NCI-H2227 (cell line): ENCODE data around the gene RAB40B.

ENCODE experiments used
- DNase-seq: peaks from one replicate; lab custom pipeline; 2025; ENCODE audit not compliant: unreplicated experiment; lab: John Stamatoyannopoulos, UW

Gene RAB40B

DNA sequence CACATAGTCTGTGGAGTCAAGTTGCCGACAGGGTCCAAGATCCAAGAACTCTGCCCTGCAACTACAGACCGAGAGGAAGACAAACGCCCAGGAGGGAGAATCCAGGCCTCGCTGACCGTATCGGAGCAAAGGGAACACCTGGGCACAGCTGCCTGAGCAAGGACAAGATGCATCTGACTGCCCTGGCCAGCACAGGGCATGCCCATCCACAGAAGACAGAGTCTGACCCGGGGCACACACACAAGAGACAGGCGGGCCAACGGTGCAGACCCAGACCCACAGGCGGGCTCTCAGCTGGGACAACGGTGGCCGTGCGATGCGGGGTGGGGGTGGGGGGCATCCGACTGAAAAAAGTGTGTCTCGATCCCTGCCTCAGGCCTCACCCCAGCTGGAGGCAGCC is 6.2 kb downstream of the RAB40B start:
- DNase-seq, result no peak

DNA sequence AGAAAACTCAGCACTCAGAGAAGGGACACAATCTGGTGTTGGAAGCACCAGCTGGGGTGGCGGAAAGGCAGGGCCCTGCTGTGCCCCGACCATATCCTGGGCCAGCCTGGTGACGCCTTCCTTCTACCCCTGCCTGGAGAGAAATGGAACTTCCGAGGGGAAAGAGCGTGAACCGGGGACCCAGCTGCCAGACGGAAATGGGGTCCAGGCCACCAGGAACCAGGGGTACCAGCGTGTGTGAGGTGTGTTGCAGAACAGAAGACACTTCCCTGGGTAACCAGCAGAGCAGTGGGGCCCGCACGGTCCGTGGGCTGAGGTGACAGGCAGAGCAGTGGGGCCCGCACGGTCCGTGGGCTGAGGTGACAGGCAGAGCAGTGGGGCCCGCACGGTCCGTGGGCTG is 6.8 kb downstream of the RAB40B start:
- DNase-seq, result no peak

DNA sequence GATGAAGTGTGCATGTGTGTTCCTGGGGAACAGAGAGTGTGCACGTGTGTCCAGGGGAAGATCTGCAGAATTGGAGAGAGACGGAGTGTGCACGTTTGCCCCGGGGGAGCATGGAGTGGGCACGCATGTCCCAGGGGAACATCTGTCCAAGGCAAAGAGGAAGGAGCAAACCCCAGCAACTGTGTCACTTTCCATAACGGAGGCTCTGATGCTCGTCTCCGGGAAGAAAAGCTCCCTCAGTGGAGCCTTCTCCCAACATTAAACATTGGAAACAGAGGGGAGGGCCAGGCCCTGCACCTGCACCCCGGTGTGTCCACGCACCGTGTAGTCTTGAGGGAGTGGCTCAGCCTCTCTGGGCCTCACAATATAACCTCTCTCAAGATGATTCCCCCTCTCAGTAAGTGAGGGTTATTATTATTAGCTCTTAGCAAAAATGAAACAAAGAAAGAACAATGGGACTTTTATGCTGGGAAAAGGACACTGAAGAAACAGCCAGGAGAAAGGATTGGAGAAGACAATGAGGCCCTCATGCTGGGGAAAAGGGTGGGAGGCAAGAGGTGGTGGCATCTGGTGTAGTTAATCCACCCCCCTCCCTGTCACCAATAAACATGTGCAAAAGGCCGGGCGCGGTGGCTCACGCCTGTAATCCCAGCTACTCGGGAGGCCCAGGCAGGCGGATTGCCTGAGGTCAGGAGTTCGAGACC is 7.6 kb downstream of the RAB40B start:
- peak; percentile 28 for DNase-seq

DNA sequence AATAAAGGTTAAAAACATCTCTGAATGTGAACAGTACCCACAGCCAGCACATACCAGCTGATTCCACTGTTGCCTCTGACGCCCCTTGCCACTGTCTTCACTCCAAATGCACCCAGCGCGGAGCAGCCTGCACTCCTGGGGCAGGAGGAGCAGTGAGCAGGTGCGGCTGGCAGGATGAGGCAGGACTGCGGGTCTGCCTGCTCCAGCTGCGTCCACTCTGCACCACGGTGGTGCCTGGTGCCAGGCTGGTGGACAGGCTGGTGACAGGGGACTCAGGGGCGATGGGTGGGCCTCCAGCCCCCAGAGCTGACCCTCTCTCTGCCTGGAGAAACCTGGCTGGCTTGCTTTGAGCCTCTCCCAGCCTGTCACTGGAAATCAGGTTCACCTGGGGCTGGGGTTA is 9.4 kb downstream of the RAB40B start:
- no peak for DNase-seq

DNA sequence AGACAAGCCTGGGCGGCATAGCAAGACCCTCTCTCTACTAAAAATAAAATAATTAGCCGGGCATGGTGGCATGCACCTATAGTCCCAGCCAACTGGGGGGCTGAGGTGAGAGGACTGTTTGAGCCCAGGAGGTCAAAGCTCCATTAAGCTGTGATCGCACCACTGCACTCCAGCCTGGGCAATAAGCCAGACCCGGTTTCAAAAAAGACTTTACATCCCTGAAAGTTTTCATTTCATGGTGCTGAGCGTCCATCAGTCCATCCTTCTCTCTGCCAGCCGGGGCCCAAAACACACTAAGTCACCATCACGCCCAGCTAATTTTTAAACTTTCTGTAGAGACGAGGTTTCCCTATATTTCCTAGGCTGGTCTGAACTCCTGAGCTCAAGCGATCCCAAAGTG is 10.6 kb downstream of the RAB40B start:
- no peak for DNase-seq

DNA sequence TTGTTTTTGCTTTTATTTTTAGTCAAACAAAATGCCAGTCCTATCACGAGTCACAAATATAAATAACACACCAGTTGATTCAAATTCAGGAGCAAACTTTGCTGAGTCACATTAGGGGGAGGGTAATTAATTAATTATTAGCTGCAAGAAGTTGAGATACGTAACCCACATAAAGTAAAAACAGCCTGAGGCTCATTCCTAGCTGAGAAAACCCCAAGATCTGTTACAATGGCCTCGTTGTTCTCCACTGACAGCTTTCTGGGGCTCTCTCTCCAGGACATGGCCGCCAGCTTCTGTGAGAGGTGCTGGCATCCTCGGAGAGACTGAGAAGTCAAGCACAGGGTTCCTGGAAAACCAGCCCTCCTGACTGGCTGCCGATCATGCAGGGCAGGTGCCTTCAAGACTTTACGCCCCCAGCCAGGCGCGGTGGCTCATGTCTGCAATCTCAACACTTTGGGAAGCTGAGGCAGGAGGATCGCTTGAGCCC is 11.1 kb downstream of the RAB40B start:
- no peak for DNase-seq

DNA sequence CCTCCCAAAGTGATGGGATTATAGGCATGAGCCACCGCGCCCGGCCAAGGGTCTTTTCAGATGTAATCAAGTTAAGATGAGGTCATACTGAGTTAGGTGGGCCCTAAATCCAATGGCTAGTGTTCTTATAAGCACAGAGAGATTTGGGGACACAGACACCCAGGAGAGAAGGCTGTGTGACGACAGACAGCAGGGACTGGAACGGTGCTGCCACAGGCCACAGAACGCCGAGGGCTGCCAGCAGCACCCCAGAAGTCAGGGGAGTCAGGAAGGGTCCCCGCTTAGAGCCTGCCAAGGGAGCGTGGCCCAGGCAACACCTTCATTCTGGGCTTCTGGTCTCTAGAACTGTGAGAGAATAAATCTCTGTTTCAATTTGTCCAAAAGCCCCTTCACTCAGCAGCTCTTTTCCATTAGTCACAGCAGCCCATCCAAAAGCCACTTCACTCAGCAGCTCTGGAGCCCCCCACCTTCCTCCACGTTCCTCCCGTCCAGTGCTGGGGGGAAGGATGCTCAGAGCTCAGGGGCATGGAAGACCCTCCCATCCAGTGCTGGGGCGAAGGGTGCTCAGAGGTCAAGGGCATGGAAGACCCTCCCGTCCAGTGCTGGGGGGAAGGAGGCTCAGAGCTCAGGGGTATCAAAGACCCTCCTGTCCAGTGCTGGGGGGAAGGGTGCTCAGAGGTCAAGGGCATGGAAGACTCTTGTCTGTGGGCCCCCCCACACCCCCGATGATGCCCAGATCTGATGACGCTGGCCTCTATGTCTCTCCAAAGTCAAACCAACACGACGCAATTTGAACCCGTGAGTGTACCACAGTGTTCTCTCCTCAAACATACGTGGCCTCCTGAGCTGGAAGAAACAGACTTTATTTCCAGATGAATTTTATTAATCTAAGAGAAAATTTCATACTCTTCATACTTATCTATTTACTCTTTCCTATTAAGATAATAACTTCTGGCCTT is 11.9 kb downstream of the RAB40B start:
- DNase-seq, result no peak

DNA sequence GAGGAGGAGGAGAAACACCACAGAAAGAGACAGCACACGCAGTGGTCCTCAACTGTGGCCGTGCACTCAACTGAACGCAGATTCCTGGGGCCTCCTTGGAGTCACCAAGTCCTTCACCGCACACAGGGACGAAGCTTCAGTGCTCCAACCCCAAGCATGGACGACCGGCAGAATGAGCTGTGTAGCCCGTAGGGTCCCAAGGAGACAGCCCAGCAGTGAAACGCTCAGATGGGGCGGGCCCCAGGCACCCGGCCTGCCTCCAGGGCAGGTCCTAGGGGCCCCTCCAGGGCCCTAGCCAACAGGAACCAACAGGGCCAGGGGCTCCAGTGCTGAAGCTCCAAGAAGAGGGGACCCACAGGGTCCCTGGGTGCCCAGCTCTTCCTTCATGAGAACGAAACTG is 13.2 kb downstream of the RAB40B start:
- DNase-seq, result no peak

DNA sequence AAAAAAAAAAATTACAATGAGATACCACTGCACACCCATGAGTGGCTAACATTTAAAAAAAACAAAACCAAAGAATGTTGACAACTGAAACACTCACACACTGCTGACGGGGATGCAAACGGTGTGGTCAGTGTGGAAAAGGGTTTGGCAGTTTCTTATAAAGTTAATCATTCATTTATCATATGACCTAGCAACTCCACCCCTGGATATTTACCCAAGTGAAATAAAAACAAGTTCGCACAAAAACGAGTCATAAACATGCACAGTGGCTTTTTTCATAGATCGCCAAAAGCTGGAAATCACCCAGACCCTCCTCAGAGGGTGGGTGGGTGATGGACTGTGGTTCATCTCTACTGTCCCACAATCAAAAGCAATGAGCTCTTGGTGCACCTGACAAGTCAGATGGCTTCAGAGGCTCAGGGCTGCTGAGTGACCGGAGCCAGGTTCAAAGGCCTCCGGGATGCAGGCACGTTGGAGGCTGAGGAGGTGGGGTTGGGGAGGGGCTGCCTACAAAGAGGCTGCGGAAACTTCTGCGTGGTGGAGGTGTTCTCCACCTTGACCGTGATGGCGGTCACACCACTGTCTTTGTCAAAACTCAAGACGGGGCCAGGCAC is 14.2 kb downstream of the RAB40B start:
- no peak for DNase-seq

DNA sequence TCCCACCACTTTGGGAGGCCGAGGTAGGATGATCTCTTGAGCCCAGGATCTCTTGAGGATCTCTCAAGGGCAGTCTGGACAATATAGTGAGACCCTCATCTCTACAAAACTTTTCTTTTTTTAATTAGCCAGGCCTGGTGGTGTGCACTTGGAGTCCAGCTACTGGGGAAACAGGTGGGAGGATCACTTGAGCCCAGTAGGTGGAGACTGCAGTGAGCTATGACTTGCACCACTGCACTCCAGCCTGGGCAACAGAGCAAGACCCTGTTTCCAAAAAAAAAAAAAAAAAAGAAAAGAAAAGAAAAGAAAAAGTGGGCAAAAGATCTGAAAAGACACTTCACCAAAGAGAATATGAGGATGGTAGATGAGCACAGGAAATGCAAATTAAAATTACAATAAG is 15.0 kb downstream of the RAB40B start:
- DNase-seq, result no peak

DNA sequence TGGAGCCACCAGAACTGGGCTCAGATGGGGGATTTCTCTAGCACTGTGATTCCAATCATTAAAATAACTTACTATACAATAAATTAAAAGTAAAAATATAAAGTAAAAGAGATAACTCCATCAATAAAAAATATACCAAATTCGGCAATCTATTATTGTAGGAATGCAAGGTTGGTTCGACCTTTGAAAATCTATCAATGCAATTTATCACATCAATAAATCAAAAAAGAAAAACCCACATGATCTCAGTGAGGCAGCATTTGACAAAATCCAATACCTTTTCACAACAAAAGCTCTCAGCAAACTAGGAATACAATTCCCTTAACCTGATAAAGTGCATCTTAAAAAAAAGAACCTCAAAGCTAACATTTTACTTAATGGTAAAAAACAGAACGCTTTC is 17.0 kb downstream of the RAB40B start:
- DNase-seq, result no peak

DNA sequence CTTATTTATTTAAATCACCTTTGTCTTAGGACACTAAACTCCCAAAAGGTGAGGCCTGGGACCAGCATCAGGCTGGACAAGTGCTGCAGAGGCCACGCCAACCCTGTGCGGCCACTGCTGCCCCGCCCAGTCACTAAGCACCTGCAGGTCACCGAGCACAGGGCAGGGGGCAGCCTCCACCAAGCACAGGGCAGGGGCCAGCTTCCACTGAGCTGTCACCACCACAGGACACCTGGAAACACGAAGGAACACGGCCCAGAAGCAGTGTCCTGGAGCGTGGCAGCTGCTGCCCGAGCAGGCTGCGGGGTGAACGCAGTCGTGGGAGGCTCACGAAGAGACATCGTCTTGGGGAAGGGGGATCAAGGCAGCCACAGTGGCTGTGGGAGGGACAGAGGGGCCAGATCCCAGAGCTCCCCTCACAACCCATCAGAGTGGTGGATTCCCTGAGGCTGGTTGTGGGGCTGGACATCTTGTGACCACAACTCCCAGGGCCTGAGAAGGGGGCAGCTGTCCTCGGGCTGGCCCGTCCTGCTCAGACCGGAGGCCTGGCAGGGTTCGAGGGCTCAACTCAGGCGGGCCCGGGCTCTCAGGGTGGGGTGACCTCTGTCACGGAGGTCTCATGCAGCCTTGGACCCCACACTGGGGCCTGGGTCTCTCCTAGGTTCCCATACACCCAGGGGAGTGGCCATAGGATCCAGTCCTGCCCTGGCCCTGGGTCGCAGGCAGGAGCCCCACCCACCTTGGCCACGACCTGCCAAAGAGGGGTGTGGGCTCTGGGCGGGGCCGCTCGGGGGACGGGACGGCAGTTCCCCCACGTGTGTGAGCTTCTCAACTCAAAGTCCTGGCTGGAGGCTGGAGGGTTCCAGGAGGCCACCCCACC is 18.7 kb downstream of the RAB40B start:
- no peak for DNase-seq

DNA sequence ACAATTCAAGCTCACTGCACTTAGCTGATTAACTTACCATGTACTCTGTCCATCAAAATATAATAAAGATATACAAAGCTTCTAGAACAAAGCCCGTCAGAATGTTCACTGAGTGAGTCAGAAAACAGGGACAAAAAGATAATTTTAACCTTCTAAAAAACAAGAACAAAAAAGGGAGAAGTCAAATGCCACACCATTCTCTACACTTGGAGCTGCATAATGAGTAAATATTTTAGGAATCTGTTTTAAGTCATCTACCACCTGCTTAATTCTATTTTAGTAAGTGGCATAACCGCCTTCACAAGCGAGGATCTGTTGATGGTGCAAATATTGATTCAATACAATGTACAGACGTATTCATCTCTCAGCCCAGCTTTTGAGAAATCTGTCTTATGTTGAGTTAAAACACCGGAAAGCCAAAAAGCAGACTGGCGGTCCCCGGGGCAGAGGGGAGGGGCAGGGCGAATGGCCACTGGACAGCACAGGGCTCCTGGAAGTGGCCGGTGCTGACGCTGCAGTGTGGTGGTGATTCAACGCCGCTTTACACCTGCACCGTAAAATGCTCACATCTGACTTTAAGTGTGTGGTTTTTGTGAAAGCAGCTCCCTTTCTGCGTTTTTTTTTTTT is 20.1 kb downstream of the RAB40B start:
- DNase-seq, result no peak

DNA sequence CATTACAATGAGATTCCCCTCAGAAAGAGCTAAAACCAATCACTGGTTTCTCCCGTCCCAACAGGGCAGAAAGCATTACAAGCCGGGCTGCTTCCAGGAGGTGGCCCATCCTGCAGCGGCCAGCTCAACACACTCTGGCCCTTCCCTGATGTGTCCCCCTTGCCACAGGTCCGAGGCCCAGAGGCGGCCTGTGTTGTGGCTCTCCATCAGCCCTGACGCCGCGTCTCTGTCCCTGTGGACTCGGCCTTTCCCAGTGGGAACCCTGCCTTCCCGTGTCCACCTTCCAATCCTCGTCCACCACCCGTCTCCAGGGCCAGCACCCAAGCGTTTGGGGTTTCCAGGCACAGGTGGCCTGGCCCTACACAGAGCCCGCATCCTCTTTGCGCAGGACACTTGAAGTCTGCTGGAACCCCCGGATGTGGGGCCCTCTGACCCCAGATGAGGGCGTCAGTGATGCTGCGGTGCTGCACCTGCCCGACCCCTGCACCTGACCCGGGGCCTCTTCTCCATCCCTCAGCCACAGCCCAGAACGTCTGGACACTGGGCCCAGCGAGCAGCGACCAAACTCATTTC is 21.1 kb downstream of the RAB40B start:
- DNase-seq, result no peak

DNA sequence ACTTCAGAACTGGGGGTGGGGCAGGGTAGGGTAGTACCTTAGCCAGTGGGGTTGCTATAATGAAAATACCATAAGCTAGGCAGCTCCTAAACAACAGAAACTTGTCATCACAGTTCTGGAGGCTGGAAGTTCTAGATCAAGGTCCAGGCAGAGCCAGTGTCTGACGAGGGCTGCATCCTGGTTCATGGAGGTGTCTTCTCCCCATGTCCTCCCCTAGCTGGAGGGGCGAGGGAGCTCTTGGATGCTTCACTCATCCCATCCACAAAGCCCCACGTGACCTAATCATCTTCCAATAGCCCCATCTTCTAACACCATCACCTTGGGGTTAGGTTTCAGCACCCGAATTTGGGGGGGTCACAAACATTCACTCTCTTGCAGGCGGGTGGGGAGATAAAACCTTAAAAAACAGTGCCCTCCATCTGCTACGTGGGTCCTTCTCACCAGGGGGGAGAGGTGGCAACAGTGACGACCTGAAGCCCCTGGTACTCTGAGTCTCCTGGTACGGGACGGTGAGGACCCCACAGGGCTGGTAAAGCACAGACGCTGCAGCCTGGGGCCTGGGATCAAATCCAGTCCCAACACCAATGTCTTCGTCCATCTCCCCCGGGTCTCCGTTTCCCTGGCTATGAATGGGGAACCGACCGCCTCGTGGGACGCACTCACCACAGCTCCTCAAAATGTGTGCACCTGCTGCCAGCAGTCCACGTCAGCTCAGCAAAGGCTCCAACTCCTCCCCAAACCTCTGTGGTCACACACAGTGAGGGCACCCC is 22.8 kb downstream of the RAB40B start:
- DNase-seq, result no peak

DNA sequence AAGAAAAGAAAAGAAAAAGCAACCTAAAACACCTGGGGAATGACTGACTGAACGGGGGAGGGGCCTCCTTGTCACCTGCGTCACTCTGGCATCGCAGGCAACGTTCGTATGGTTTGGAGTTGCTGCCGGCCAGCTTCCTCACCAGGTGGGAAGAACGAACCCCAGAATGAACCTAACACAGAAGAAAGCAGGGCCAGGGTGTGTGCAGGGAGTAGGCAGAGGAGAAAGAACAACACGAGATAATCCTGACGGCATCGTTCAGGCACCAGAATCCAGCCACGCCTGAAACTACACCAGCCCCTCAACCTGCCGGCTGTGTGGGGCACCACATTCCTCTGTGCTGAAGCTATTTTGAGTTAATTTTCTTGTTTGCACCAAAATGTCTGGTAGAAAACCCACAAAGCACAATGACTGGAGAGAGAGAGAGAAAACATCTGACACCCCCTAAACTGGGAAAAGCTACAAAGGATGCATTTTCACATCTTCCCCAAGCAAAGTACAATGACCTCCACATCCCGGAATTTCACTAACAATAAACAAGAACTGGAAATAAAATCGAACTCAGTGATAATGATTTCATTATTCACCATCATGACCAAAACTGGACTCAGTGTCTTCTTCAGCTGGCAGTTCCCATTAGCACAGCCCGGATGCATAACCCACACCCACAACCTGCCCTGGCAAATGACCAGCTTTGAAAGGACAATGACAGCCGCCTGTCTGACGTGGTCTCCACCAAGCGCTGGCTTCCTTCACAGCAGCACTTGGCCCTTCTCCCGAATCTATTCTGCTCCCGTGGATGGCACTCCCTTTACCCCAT is 23.6 kb downstream of the RAB40B start:
- no peak for DNase-seq

DNA sequence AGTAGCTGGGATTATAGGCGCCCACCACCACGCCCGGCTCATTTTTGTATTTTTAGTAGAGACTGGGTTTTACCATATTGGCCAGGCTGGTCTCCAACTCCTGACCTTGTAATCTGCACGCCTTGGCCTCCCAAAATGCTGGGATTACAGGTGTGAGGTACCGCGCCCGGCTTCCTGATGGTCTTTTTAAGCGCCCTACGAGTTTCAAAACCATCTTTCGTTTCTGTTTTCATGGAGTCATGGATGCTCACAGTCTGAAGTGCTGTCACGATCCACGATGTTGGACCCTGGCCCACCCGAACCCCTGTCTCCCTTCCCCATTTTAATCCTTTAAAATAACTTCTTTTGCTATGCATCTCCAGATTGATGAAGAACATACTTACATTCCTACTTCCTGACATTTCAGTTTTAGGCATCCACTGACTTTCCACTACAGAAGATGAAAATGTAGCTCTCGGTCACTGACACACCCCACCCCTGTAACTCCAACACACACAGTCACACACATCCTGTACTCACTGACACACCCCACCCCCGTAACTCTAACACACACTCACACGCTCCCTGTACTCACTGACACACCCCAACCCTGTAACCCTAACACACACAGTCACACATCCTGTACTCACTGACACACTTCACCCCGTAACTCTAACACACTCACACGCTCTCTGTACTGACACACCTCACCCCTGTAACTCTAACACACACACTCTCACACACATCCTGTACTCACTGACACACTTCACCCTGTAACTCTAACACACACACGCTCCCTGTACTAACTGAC is 27.6 kb downstream of the RAB40B start:
- no peak for DNase-seq
